ENCODE data around the gene DUSP23. TPM values are rescaled to one million over a fixed set of nuclear protein-coding genes. Genes with fewer than 3 reads are reported as not detected.

The DUSP23 gene
- total RNA-seq, 1 experiment from 2014 or later: 35.8 TPM

DNA sequence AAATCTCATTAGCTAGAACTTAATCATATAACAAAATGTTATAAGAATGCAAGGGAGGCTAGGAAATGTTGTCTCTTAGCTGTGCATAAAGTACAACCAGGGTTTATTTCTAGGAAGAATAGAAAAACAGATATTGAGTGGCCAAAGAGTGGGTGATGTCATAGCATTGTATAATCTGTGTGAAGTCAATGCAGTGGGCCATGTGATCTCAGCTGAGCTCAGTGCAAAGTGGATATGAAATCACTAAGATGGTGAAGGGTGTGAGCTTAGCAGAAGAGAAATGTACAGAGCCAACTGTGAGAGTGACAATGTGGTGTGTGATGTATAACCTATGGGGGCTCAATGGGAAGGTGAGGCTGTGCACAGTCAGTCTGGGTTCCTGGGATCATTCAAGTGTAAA is 29.7 kb upstream of the DUSP23 start:
- CTCF ChIA-PET: no interaction called here
- no peaks in the 10 kb centered on the region for H3K9me2 ChIP-seq (ENCODE audit: insufficient read depth)
- no TSS peak for BruUV-seq (replicated peaks)
- H3K4me2 ChIP-seq (ENCODE audit: low read length): no peak overlapping the region
- RAD21 ChIA-PET (ENCODE audit: low non-redundant PET in 1 of 2, low total read pairs in 2 of 2, uncharacterized antibody in 2 of 2, unreplicated experiment in 2 of 2): no interaction called here
- H3K4me1 ChIP-seq (ENCODE audit: control insufficient read depth in 1 of 2, insufficient read depth in 2 of 2, low read length in 2 of 2): no peaks in the 10 kb centered on the region
- DNase-seq (ENCODE audit: low read depth, low spot score): no peak
- H3K27me3 ChIP-seq (ENCODE audit: insufficient read depth, low read length): no peaks in the 10 kb centered on the region
- H3K4me3 ChIP-seq (replicated peaks in 1 of 2; ENCODE audit: low read depth in 1 of 2, low read length in 2 of 2): no peak overlapping the region
- intact Hi-C loops (cut with micrococcal nuclease): no loop called here
- H3K9me3 ChIP-seq (ENCODE audit: control insufficient read depth in 1 of 2, insufficient read depth in 1 of 2, low read depth in 1 of 2, low read length in 2 of 2): no peaks in the 10 kb centered on the region
- H2AFZ ChIP-seq (ENCODE audit: low read depth, low read length, poor library complexity, severe bottlenecking): no peak overlapping the region
- TF ChIP-seq SRF (IDR thresholded peaks at IDR 0.05; ENCODE audit: low read depth): no peak
- no peak for TF ChIP-seq ELF1 (IDR thresholded peaks at IDR 0.05; ENCODE audit: borderline replicate concordance, low read depth)
- TF ChIP-seq SP1 (IDR thresholded peaks at IDR 0.05; ENCODE audit: low read depth): no peak
- TF ChIP-seq, protein P1, sequence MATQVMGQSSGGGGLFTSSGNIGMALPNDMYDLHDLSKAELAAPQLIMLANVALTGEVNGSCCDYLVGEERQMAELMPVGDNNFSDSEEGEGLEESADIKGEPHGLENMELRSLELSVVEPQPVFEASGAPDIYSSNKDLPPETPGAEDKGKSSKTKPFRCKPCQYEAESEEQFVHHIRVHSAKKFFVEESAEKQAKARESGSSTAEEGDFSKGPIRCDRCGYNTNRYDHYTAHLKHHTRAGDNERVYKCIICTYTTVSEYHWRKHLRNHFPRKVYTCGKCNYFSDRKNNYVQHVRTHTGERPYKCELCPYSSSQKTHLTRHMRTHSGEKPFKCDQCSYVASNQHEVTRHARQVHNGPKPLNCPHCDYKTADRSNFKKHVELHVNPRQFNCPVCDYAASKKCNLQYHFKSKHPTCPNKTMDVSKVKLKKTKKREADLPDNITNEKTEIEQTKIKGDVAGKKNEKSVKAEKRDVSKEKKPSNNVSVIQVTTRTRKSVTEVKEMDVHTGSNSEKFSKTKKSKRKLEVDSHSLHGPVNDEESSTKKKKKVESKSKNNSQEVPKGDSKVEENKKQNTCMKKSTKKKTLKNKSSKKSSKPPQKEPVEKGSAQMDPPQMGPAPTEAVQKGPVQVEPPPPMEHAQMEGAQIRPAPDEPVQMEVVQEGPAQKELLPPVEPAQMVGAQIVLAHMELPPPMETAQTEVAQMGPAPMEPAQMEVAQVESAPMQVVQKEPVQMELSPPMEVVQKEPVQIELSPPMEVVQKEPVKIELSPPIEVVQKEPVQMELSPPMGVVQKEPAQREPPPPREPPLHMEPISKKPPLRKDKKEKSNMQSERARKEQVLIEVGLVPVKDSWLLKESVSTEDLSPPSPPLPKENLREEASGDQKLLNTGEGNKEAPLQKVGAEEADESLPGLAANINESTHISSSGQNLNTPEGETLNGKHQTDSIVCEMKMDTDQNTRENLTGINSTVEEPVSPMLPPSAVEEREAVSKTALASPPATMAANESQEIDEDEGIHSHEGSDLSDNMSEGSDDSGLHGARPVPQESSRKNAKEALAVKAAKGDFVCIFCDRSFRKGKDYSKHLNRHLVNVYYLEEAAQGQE (IDR thresholded peaks at IDR 0.05; ENCODE audit: low read depth): no peak
- no peak for TF ChIP-seq EZH2 (IDR thresholded peaks at IDR 0.05)
- TF ChIP-seq POLR2AphosphoS5 (IDR thresholded peaks at IDR 0.05; ENCODE audit: low read depth, low read length): no peak
- no peak for TF ChIP-seq JUND (IDR thresholded peaks at IDR 0.05)
- no peak for TF ChIP-seq CEBPB (IDR thresholded peaks at IDR 0.05; ENCODE audit: low read depth)
- TF ChIP-seq, protein P2, sequence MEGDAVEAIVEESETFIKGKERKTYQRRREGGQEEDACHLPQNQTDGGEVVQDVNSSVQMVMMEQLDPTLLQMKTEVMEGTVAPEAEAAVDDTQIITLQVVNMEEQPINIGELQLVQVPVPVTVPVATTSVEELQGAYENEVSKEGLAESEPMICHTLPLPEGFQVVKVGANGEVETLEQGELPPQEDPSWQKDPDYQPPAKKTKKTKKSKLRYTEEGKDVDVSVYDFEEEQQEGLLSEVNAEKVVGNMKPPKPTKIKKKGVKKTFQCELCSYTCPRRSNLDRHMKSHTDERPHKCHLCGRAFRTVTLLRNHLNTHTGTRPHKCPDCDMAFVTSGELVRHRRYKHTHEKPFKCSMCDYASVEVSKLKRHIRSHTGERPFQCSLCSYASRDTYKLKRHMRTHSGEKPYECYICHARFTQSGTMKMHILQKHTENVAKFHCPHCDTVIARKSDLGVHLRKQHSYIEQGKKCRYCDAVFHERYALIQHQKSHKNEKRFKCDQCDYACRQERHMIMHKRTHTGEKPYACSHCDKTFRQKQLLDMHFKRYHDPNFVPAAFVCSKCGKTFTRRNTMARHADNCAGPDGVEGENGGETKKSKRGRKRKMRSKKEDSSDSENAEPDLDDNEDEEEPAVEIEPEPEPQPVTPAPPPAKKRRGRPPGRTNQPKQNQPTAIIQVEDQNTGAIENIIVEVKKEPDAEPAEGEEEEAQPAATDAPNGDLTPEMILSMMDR (IDR thresholded peaks at IDR 0.05 in 2 of 3, conservative IDR thresholded peaks at IDR 0.05 in 1 of 3; ENCODE audit: borderline replicate concordance in 1 of 3, insufficient read depth in 1 of 3, low read depth in 2 of 3, low read length in 2 of 3): no peak
- TF ChIP-seq POLR2A (IDR thresholded peaks at IDR 0.05; ENCODE audit: borderline replicate concordance, extremely low read depth, insufficient read depth, insufficient read length): no peak
- TF ChIP-seq ZFX (IDR thresholded peaks at IDR 0.05): no peak
- TF ChIP-seq, protein P3, sequence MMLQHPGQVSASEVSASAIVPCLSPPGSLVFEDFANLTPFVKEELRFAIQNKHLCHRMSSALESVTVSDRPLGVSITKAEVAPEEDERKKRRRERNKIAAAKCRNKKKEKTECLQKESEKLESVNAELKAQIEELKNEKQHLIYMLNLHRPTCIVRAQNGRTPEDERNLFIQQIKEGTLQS (IDR thresholded peaks at IDR 0.05): no peak
- no peak for TF ChIP-seq RAD21 (IDR thresholded peaks at IDR 0.05; ENCODE audit: low read depth)
- TF ChIP-seq SIN3A (IDR thresholded peaks at IDR 0.05; ENCODE audit: low read depth): no peak
- no peak for TF ChIP-seq EZH2phosphoT487 (IDR thresholded peaks at IDR 0.05; ENCODE audit: borderline replicate concordance)
- TF ChIP-seq, protein P4, sequence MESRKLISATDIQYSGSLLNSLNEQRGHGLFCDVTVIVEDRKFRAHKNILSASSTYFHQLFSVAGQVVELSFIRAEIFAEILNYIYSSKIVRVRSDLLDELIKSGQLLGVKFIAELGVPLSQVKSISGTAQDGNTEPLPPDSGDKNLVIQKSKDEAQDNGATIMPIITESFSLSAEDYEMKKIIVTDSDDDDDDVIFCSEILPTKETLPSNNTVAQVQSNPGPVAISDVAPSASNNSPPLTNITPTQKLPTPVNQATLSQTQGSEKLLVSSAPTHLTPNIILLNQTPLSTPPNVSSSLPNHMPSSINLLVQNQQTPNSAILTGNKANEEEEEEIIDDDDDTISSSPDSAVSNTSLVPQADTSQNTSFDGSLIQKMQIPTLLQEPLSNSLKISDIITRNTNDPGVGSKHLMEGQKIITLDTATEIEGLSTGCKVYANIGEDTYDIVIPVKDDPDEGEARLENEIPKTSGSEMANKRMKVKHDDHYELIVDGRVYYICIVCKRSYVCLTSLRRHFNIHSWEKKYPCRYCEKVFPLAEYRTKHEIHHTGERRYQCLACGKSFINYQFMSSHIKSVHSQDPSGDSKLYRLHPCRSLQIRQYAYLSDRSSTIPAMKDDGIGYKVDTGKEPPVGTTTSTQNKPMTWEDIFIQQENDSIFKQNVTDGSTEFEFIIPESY (IDR thresholded peaks at IDR 0.05; ENCODE audit: extremely low read depth, insufficient replicate concordance, low read length): no peak
- TF ChIP-seq, protein P5, sequence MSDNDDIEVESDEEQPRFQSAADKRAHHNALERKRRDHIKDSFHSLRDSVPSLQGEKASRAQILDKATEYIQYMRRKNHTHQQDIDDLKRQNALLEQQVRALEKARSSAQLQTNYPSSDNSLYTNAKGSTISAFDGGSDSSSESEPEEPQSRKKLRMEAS (IDR thresholded peaks at IDR 0.05): no peak
- TF ChIP-seq EGR1 (IDR thresholded peaks at IDR 0.05; ENCODE audit: low read depth): no peak
- no peaks in the 10 kb centered on the region for H4K20me1 ChIP-seq (ENCODE audit: insufficient read depth)
- H3K9ac ChIP-seq (ENCODE audit: low read length): no peak overlapping the region
- ATAC-seq: no peak
- no peaks in the 10 kb centered on the region for H3K36me3 ChIP-seq (ENCODE audit: control insufficient read depth in 1 of 2, insufficient read depth in 2 of 2, low read length in 2 of 2)
- POLR2A ChIA-PET: no interaction called here
- no peak overlapping the region for H3K27ac ChIP-seq (ENCODE audit: low read depth, low read length)
- no peaks in the 10 kb centered on the region for H3K79me2 ChIP-seq (ENCODE audit: insufficient read depth, low read length)
